Ovary (tissue), 9 donors: ENCODE results near the gene PARD3B. TPM values are rescaled to one million over a fixed set of nuclear protein-coding genes. Genes with fewer than 3 reads are reported as not detected.

Experiments
- DNase-seq, 5 donors: peaks; one replicate each; pipeline ENCODE4 v3.0.0-alpha.2; 2019 to 2020
- H3K27ac ChIP-seq, 2 donors: fragments of 200-600 bp; one replicate each; pipeline versions ENCODE4 v1.5.1 to v1.8.0; 2019 to 2022
- H3K27me3 ChIP-seq: fragments of 200-600 bp; one replicate; pipeline ENCODE4 v1.8.0; 2022
- H3K36me3 ChIP-seq: fragments of 200-600 bp; sonication (generic); one replicate; pipeline ENCODE4 v1.5.1; 2019
- H3K4me1 ChIP-seq: one replicate; pipeline ENCODE4 v1.8.1; 2013; ENCODE audit warnings: mild to moderate bottlenecking, moderate library complexity; ENCODE audit not compliant: insufficient read depth
- H3K4me3 ChIP-seq: fragments of 200-600 bp; sonication (generic); one replicate; pipeline ENCODE4 v1.5.1; 2017
- H3K9me3 ChIP-seq, 2 donors: fragments of 200-600 bp in 1 of 2; sonication (generic) in 1 of 2; one replicate each; pipeline versions ENCODE4 v1.5.1 to v1.8.1; 2013 to 2019; ENCODE audit warnings: mild to moderate bottlenecking in 1 of 2, moderate library complexity in 1 of 2
- EP300 ChIP-seq: sonication (generic); formaldehyde crosslinking; IDR thresholded peaks from one replicate; pipeline ENCODE4 v1.6.1; 2017; ENCODE audit warnings: antibody characterized with exemption
- POLR2A ChIP-seq: fragments of 450-650 bp; IDR thresholded peaks from one replicate; pipeline ENCODE4 v1.6.1; 2017; ENCODE audit warnings: antibody characterized with exemption, mild to moderate bottlenecking, moderate library complexity
- WGBS, 3 donors: extraction: QIAGEN DNeasy Blood & Tissue Kit in 1 of 3; methylation state at CpG; one replicate each; pipeline versions ENCODE4 v1.1.5 to v1.1.7; 2013 to 2017; 5-methylcytosine and 5-hydroxymethylcytosine counted together
- intact Hi-C, 4 donors: fragments of 100-400 bp; cut with DNase I; formaldehyde crosslinking; loops; one replicate each; pipeline versions ENCODE4 v1.11.0 to v1.15.1; 2022 to 2023
- polyA plus RNA-seq, 2 donors: library from polyadenylated mRNA; stranded (reverse); fragments of 200-250 nt in 1 of 2; fragments of 350-450 nt in 1 of 2; fragmentation: Illumina TruSeq in 1 of 2; extraction: RNeasy Lipid Tissue Mini Kit (QIAGEN cat#74804) in 1 of 2; gene quantifications; one replicate each; pipeline ENCODE4 v1.2.3, GENCODE V29; 2013 to 2014
- total RNA-seq, 7 donors: library from RNA; depleted of rRNA in 2 of 7; stranded (reverse); fragments of >200 nt in 2 of 7; fragmentation: NEBNext Ultra II Directional in 3 of 7; extraction: Animal tissue kit (Norgen Biotek cat#: 25700) in 3 of 7; gene quantifications; one replicate each; pipeline versions ENCODE4 v1.1.0 to v1.2.4, GENCODE V29; 2016 to 2023
- TF ChIP-seq, protein P1 (sequence below), 3 donors: fragments of 450-650 bp in 2 of 3; fragments of 200-600 bp in 1 of 3; IDR thresholded peaks; one replicate each; pipeline versions ENCODE4 v1.5.1 to v1.8.0; 2016 to 2022; ENCODE audit warnings: antibody characterized with exemption in 3 of 3, mild to moderate bottlenecking in 1 of 3
- donor health status: DM: no; HTN: no; CAD: no; lungs with moderate emphysema.
- donor health status: DM: no; HTN: no; CAD: no.
- donor health status: Bipolar disorder and iron deficiency.
- donor health status: DM: yes; HTN: yes; CAD: no.
- donor health status: DM: no; HTN: no; CAD: no.
- donor health status: DM: yes; HTN: yes; CAD: no.

The PARD3B gene
- total and polyA plus RNA-seq, 9 donors: 8.2 to 46.6 (median 28.7) TPM

DNA sequence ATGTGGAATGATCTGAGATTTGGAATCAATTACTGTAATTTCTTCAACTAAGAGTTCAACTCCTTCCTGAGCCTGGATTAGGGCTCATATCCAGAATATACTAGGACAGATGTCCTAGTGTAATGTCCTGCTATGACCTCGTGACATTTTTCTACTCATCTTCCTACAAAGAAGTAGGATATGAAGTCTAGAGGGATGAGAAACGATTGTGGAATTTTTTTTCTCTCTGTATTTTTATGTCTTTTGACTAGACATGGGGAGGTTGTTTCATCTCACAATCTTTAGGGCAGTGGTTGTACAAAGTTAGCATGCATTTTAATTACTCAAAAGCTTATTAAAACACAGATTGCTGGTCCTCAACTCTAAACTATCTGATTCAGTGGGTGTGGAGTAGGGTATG, 203.0 kb downstream of the PARD3B start:
- intact Hi-C loops: no loop called here
- DNase-seq: no peak
- 86 to 89% (median 87%) methylated on average over 2 of the region's 2 CpGs for WGBS, 3 donors
- no peak overlapping the region for H3K27ac ChIP-seq
- no peak overlapping the region for H3K4me3 ChIP-seq
- H3K4me1 ChIP-seq: peaks cover 2% of the 10 kb centered on the region
- H3K27me3 ChIP-seq: no peaks in the 10 kb centered on the region
- no peaks in the 10 kb centered on the region for H3K36me3 ChIP-seq
- H3K9me3 ChIP-seq: no peaks in the 10 kb centered on the region
- TF ChIP-seq POLR2A (no peak), EP300 (no peak)
- TF ChIP-seq, protein P1, sequence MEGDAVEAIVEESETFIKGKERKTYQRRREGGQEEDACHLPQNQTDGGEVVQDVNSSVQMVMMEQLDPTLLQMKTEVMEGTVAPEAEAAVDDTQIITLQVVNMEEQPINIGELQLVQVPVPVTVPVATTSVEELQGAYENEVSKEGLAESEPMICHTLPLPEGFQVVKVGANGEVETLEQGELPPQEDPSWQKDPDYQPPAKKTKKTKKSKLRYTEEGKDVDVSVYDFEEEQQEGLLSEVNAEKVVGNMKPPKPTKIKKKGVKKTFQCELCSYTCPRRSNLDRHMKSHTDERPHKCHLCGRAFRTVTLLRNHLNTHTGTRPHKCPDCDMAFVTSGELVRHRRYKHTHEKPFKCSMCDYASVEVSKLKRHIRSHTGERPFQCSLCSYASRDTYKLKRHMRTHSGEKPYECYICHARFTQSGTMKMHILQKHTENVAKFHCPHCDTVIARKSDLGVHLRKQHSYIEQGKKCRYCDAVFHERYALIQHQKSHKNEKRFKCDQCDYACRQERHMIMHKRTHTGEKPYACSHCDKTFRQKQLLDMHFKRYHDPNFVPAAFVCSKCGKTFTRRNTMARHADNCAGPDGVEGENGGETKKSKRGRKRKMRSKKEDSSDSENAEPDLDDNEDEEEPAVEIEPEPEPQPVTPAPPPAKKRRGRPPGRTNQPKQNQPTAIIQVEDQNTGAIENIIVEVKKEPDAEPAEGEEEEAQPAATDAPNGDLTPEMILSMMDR (IDR thresholded peaks at IDR 0.05): no peak

DNA sequence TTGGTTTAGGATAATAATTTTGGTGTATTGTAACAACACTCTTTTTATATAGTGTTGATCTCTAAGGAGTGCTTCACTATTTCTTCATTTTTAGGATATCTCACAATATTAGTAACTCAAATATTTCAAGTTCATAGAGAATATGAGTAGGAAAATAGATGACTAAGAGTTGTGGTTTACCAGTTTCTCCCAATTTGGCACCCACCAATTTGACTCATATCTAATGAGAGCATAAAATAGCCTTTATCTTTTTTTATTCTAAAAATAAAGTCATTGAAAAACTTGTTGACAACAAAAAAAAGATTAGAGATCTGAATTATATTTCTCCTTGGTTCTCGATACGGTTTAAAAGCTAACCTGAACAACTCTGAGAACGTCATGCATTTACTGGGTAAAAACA, 204.0 kb downstream of the PARD3B start:
- Histone ChIP-seq H3K36me3 (no peaks in the 10 kb centered on the region), H3K4me1 (peaks cover 2% of the 10 kb centered on the region), H3K27me3 (no peaks in the 10 kb centered on the region), H3K27ac (no peak overlapping the region), H3K4me3 (no peak overlapping the region), H3K9me3 (no peaks in the 10 kb centered on the region)
- intact Hi-C loops: no loop called here
- DNase-seq: no peak
- WGBS, 3 donors: 69 to 85% (median 84%) methylated on average over 3 of the region's 3 CpGs
- TF ChIP-seq, protein P1 (IDR thresholded peaks at IDR 0.05): no peak
- TF ChIP-seq POLR2A (no peak), EP300 (no peak)

DNA sequence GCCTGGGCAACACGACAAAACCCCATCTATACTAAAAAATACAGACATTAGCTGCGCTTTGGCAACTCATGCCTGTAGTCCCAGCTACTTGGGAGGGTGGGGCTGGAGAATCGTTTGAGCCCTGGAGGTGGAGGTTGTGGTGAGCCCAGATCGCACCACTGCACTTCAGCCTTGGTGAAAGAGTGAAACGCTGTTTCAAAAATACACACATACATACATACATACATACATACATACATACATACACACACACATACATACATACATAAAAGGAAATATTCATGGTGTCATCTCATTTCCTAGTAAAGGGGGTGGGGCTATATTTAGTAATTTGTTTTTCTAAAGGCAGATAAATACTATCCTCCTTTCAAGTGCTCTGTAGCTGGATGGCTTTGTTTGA, 205.1 kb downstream of the PARD3B start:
- H3K36me3 ChIP-seq: no peaks in the 10 kb centered on the region
- H3K27me3 ChIP-seq: no peaks in the 10 kb centered on the region
- DNase-seq: no peak
- peaks cover 2% of the 10 kb centered on the region for H3K4me1 ChIP-seq
- no peak overlapping the region for H3K4me3 ChIP-seq
- no peak overlapping the region for H3K27ac ChIP-seq
- intact Hi-C loops: no loop called here
- no peaks in the 10 kb centered on the region for H3K9me3 ChIP-seq
- WGBS, 3 donors: 89 to 94% (median 89%) methylated on average over 5 of the region's 5 CpGs
- TF ChIP-seq POLR2A (no peak), EP300 (no peak)
- TF ChIP-seq, protein P1 (IDR thresholded peaks at IDR 0.05): no peak

DNA sequence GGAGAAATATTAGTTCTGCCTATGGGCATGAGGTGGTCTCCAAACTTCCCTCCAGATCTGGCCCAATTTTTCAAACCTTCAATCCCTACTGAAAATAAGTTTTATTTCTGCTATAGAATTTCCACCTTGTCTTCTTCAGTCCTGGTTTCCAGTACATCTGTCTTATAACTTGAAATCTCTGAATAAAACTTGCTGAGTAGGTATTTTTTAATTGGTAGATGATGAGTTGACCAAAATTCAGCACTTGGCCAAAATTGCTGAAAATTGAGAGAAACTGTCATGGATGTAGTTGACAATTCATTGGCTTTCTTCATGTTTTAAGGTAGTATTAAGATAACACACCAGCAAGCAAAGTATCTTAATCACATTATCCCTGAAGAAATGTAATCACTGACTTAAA, 206.2 kb downstream of the PARD3B start:
- Histone ChIP-seq H3K36me3 (no peaks in the 10 kb centered on the region), H3K4me3 (no peak overlapping the region), H3K27ac (no peak overlapping the region), H3K4me1 (peaks cover 2% of the 10 kb centered on the region), H3K9me3 (no peaks in the 10 kb centered on the region), H3K27me3 (no peaks in the 10 kb centered on the region)
- TF ChIP-seq, protein P1 (IDR thresholded peaks at IDR 0.05): no peak
- no peak for TF ChIP-seq EP300
- TF ChIP-seq POLR2A: no peak
- intact Hi-C loops: no loop called here
- no peak for DNase-seq

DNA sequence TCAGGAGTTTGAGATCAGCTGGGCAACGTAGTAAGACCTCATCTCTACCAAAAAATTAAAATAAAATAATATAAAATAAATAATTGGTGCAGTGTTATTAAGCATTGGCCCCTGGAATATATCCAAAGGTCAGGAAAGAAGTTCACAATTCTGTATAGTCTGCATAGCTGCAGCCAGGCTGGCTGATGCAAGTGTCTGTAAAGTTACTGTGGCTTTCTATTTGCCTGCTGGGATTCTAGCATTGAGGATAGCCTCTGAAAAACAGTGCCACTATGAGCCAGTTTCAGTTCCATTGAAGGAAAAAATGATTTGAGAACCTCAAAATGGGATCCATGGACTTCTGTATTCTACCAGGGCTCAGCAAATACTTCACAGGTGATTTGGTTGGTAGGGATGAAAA, 208.6 kb downstream of the PARD3B start:
- WGBS, 3 donors: 89 to 98% (median 97%) methylated on average over 1 of the region's 1 CpG
- intact Hi-C loops: no loop called here

More for the DNA sequence above, 208.6 kb downstream of the PARD3B start:
- Histone ChIP-seq H3K9me3 (no peaks in the 10 kb centered on the region), H3K27me3 (no peaks in the 10 kb centered on the region), H3K36me3 (no peaks in the 10 kb centered on the region), H3K4me1 (peaks cover 2% of the 10 kb centered on the region), H3K27ac (no peak overlapping the region), H3K4me3 (no peak overlapping the region)
- DNase-seq: no peak
- TF ChIP-seq POLR2A: no peak
- TF ChIP-seq, protein P1 (IDR thresholded peaks at IDR 0.05): no peak
- no peak for TF ChIP-seq EP300
